HG02885 (cell line): ENCODE results near the gene HES3.

Experiments
- ATAC-seq: cut with Tn5 transposase; IDR thresholded peaks from one replicate; pipeline ENCODE4 v1.9.1; 2021; ENCODE audit warnings: mild to moderate bottlenecking; ENCODE audit not compliant: unreplicated experiment, poor library complexity

The HES3 gene

GRCh38 chr1:6259491-6260362 lies 15.7 kb downstream of the HES3 start:
- peak; percentile 56 for ATAC-seq

GRCh38 chr1:6260433-6260934 lies 16.5 kb downstream of the HES3 start:
- ATAC-seq, result peak; percentile 28

GRCh38 chr1:6260961-6261614 lies 17.1 kb downstream of the HES3 start, which contains the start of gene GPR153:
GPR153 (minus strand) TSS chr1:6261098; CDS start chr1:6254905, 6,193 bp downstream.
- peak; percentile 51 for ATAC-seq

GRCh38 chr1:6261615-6261995 lies 17.6 kb downstream of the HES3 start:
- ATAC-seq, result no peak

GRCh38 chr1:6262555-6263420 lies 18.8 kb downstream of the HES3 start:
- ATAC-seq, result no peak

- no peak for ATAC-seq
Observed at GRCh38 chr1:6263716-6264115, 19.7 kb downstream of the HES3 start.

- no peak for ATAC-seq
Observed at GRCh38 chr1:6265151-6265550, 21.2 kb downstream of the HES3 start.

GRCh38 chr1:6266641-6267040 lies 22.7 kb downstream of the HES3 start:
- no peak for ATAC-seq

GRCh38 chr1:6267686-6268322 lies 23.8 kb downstream of the HES3 start:
- ATAC-seq, result no peak

GRCh38 chr1:6268415-6268814 lies 24.4 kb downstream of the HES3 start:
- ATAC-seq, result no peak

- ATAC-seq, result no peak
Observed at GRCh38 chr1:6269296-6269695, 25.3 kb downstream of the HES3 start.

GRCh38 chr1:6269720-6270400 lies 25.9 kb downstream of the HES3 start:
- ATAC-seq, result no peak

GRCh38 chr1:6270401-6270800 lies 26.4 kb downstream of the HES3 start:
- no peak for ATAC-seq

- no peak for ATAC-seq
Observed at GRCh38 chr1:6271006-6271405, 27.0 kb downstream of the HES3 start.

GRCh38 chr1:6271554-6271953 lies 27.6 kb downstream of the HES3 start:
- no peak for ATAC-seq

GRCh38 chr1:6272452-6272851 lies 28.5 kb downstream of the HES3 start:
- ATAC-seq, result no peak

GRCh38 chr1:6272868-6273267 lies 28.9 kb downstream of the HES3 start:
- ATAC-seq, result no peak

- ATAC-seq, result no peak
Observed at GRCh38 chr1:6273380-6273891, 29.5 kb downstream of the HES3 start.

- no peak for ATAC-seq
Observed at GRCh38 chr1:6274102-6274501, 30.1 kb downstream of the HES3 start.
